ENCODE results near the gene RBM20.

Gene RBM20

GRCh38 chr10:110793886-110794285 is 149.8 kb downstream of the RBM20 start:
- H3K27ac ChIP-seq (ENCODE audit: low read depth, low read length) = no peak overlapping the region
- no peaks in the 10 kb centered on the region for H3K4me1 ChIP-seq (ENCODE audit: control insufficient read depth, insufficient read depth, low read length)
- no peaks in the 10 kb centered on the region for H3K36me3 ChIP-seq (ENCODE audit: control insufficient read depth, insufficient read depth, low read length)
- no peaks in the 10 kb centered on the region for H3K9me3 ChIP-seq (ENCODE audit: control insufficient read depth, insufficient read depth, low read depth, low read length)
- no peak overlapping the region for H3K4me3 ChIP-seq (ENCODE audit: low read depth, low read length)
- no peak overlapping the region for H3K9ac ChIP-seq (ENCODE audit: low read length)
- H3K27me3 ChIP-seq (ENCODE audit: control insufficient read depth, insufficient read depth, low read length) = no peaks in the 10 kb centered on the region

- H3K27ac ChIP-seq (ENCODE audit: low read depth, low read length) = no peak overlapping the region
- no peak overlapping the region for H3K9ac ChIP-seq (ENCODE audit: low read length)
- no peak overlapping the region for H3K4me3 ChIP-seq (ENCODE audit: low read depth, low read length)
- H3K36me3 ChIP-seq (ENCODE audit: control insufficient read depth, insufficient read depth, low read length) = no peaks in the 10 kb centered on the region
- no peaks in the 10 kb centered on the region for H3K27me3 ChIP-seq (ENCODE audit: control insufficient read depth, insufficient read depth, low read length)
- H3K9me3 ChIP-seq (ENCODE audit: control insufficient read depth, insufficient read depth, low read depth, low read length) = no peaks in the 10 kb centered on the region
- H3K4me1 ChIP-seq (ENCODE audit: control insufficient read depth, insufficient read depth, low read length) = no peaks in the 10 kb centered on the region
Observed at GRCh38 chr10:110794808-110795207, 150.7 kb downstream of the RBM20 start.

- H3K9ac ChIP-seq (ENCODE audit: low read length) = no peak overlapping the region
- H3K4me1 ChIP-seq (ENCODE audit: control insufficient read depth, insufficient read depth, low read length) = no peaks in the 10 kb centered on the region
- H3K4me3 ChIP-seq (ENCODE audit: low read depth, low read length) = no peak overlapping the region
- no peak overlapping the region for H3K27ac ChIP-seq (ENCODE audit: low read depth, low read length)
- no peaks in the 10 kb centered on the region for H3K36me3 ChIP-seq (ENCODE audit: control insufficient read depth, insufficient read depth, low read length)
- no peaks in the 10 kb centered on the region for H3K9me3 ChIP-seq (ENCODE audit: control insufficient read depth, insufficient read depth, low read depth, low read length)
- H3K27me3 ChIP-seq (ENCODE audit: control insufficient read depth, insufficient read depth, low read length) = no peaks in the 10 kb centered on the region
Observed at GRCh38 chr10:110797416-110797815, 153.3 kb downstream of the RBM20 start.

GRCh38 chr10:110798340-110798739 is 154.2 kb downstream of the RBM20 start:
- Histone ChIP-seq H3K9ac (ENCODE audit: low read length) (no peak overlapping the region), H3K27me3 (ENCODE audit: control insufficient read depth, insufficient read depth, low read length) (no peaks in the 10 kb centered on the region), H3K27ac (ENCODE audit: low read depth, low read length) (no peak overlapping the region), H3K36me3 (ENCODE audit: control insufficient read depth, insufficient read depth, low read length) (no peaks in the 10 kb centered on the region), H3K4me1 (ENCODE audit: control insufficient read depth, insufficient read depth, low read length) (no peaks in the 10 kb centered on the region), H3K9me3 (ENCODE audit: control insufficient read depth, insufficient read depth, low read depth, low read length) (no peaks in the 10 kb centered on the region), H3K4me3 (ENCODE audit: low read depth, low read length) (no peak overlapping the region)

- no peaks in the 10 kb centered on the region for H3K36me3 ChIP-seq (ENCODE audit: control insufficient read depth, insufficient read depth, low read length)
- no peaks in the 10 kb centered on the region for H3K4me1 ChIP-seq (ENCODE audit: control insufficient read depth, insufficient read depth, low read length)
- no peaks in the 10 kb centered on the region for H3K9me3 ChIP-seq (ENCODE audit: control insufficient read depth, insufficient read depth, low read depth, low read length)
- H3K9ac ChIP-seq (ENCODE audit: low read length) = no peak overlapping the region
- H3K27ac ChIP-seq (ENCODE audit: low read depth, low read length) = no peak overlapping the region
- H3K27me3 ChIP-seq (ENCODE audit: control insufficient read depth, insufficient read depth, low read length) = no peaks in the 10 kb centered on the region
- H3K4me3 ChIP-seq (ENCODE audit: low read depth, low read length) = no peak overlapping the region
Observed at GRCh38 chr10:110802090-110802489, 158.0 kb downstream of the RBM20 start.

GRCh38 chr10:110802551-110803238 is 158.6 kb downstream of the RBM20 start:
- no peaks in the 10 kb centered on the region for H3K4me1 ChIP-seq (ENCODE audit: control insufficient read depth, insufficient read depth, low read length)
- H3K36me3 ChIP-seq (ENCODE audit: control insufficient read depth, insufficient read depth, low read length) = no peaks in the 10 kb centered on the region
- H3K4me3 ChIP-seq (ENCODE audit: low read depth, low read length) = no peak overlapping the region
- H3K27ac ChIP-seq (ENCODE audit: low read depth, low read length) = no peak overlapping the region
- H3K9ac ChIP-seq (ENCODE audit: low read length) = no peak overlapping the region
- H3K27me3 ChIP-seq (ENCODE audit: control insufficient read depth, insufficient read depth, low read length) = no peaks in the 10 kb centered on the region
- H3K9me3 ChIP-seq (ENCODE audit: control insufficient read depth, insufficient read depth, low read depth, low read length) = no peaks in the 10 kb centered on the region

GRCh38 chr10:110803239-110803749 is 159.2 kb downstream of the RBM20 start:
- Histone ChIP-seq H3K27ac (ENCODE audit: low read depth, low read length) (no peak overlapping the region), H3K9ac (ENCODE audit: low read length) (no peak overlapping the region)

GRCh38 chr10:110803830-110804338 is 159.7 kb downstream of the RBM20 start:
- Histone ChIP-seq H3K27me3 (ENCODE audit: control insufficient read depth, insufficient read depth, low read length) (no peaks in the 10 kb centered on the region), H3K27ac (ENCODE audit: low read depth, low read length) (no peak overlapping the region), H3K36me3 (ENCODE audit: control insufficient read depth, insufficient read depth, low read length) (no peaks in the 10 kb centered on the region), H3K9me3 (ENCODE audit: control insufficient read depth, insufficient read depth, low read depth, low read length) (no peaks in the 10 kb centered on the region), H3K4me3 (ENCODE audit: low read depth, low read length) (no peak overlapping the region), H3K4me1 (ENCODE audit: control insufficient read depth, insufficient read depth, low read length) (no peaks in the 10 kb centered on the region), H3K9ac (ENCODE audit: low read length) (no peak overlapping the region)

More at GRCh38 chr10:110803239-110803749, 159.2 kb downstream of the RBM20 start:
- Histone ChIP-seq H3K27me3 (ENCODE audit: control insufficient read depth, insufficient read depth, low read length) (no peaks in the 10 kb centered on the region), H3K36me3 (ENCODE audit: control insufficient read depth, insufficient read depth, low read length) (no peaks in the 10 kb centered on the region), H3K4me1 (ENCODE audit: control insufficient read depth, insufficient read depth, low read length) (no peaks in the 10 kb centered on the region), H3K4me3 (ENCODE audit: low read depth, low read length) (no peak overlapping the region), H3K9me3 (ENCODE audit: control insufficient read depth, insufficient read depth, low read depth, low read length) (no peaks in the 10 kb centered on the region)

GRCh38 chr10:110804376-110804775 is 160.2 kb downstream of the RBM20 start:
- no peaks in the 10 kb centered on the region for H3K36me3 ChIP-seq (ENCODE audit: control insufficient read depth, insufficient read depth, low read length)
- no peaks in the 10 kb centered on the region for H3K27me3 ChIP-seq (ENCODE audit: control insufficient read depth, insufficient read depth, low read length)
- H3K4me3 ChIP-seq (ENCODE audit: low read depth, low read length) = no peak overlapping the region
- H3K4me1 ChIP-seq (ENCODE audit: control insufficient read depth, insufficient read depth, low read length) = no peaks in the 10 kb centered on the region
- H3K9ac ChIP-seq (ENCODE audit: low read length) = no peak overlapping the region
- no peaks in the 10 kb centered on the region for H3K9me3 ChIP-seq (ENCODE audit: control insufficient read depth, insufficient read depth, low read depth, low read length)
- no peak overlapping the region for H3K27ac ChIP-seq (ENCODE audit: low read depth, low read length)

- no peak overlapping the region for H3K4me3 ChIP-seq (ENCODE audit: low read depth, low read length)
Observed at GRCh38 chr10:110805292-110805691, 161.2 kb downstream of the RBM20 start.

GRCh38 chr10:110806335-110806734 is 162.2 kb downstream of the RBM20 start:
- Histone ChIP-seq H3K4me3 (ENCODE audit: low read depth, low read length) (no peak overlapping the region), H3K9me3 (ENCODE audit: control insufficient read depth, insufficient read depth, low read depth, low read length) (no peaks in the 10 kb centered on the region), H3K4me1 (ENCODE audit: control insufficient read depth, insufficient read depth, low read length) (no peaks in the 10 kb centered on the region), H3K9ac (ENCODE audit: low read length) (no peak overlapping the region), H3K27me3 (ENCODE audit: control insufficient read depth, insufficient read depth, low read length) (no peaks in the 10 kb centered on the region), H3K27ac (ENCODE audit: low read depth, low read length) (no peak overlapping the region), H3K36me3 (ENCODE audit: control insufficient read depth, insufficient read depth, low read length) (no peaks in the 10 kb centered on the region)

More at GRCh38 chr10:110805292-110805691, 161.2 kb downstream of the RBM20 start:
- Histone ChIP-seq H3K4me1 (ENCODE audit: control insufficient read depth, insufficient read depth, low read length) (no peaks in the 10 kb centered on the region), H3K9me3 (ENCODE audit: control insufficient read depth, insufficient read depth, low read depth, low read length) (no peaks in the 10 kb centered on the region), H3K36me3 (ENCODE audit: control insufficient read depth, insufficient read depth, low read length) (no peaks in the 10 kb centered on the region), H3K27ac (ENCODE audit: low read depth, low read length) (no peak overlapping the region), H3K9ac (ENCODE audit: low read length) (no peak overlapping the region), H3K27me3 (ENCODE audit: control insufficient read depth, insufficient read depth, low read length) (no peaks in the 10 kb centered on the region)

All from HUES6 (cell line).